Fibroblast of villous mesenchyme (primary cell): ENCODE data around the gene FMNL3. TPM values are rescaled to one million over a fixed set of nuclear protein-coding genes. Genes with fewer than 3 reads are reported as not detected.
A peak's percentile ranks its signal among the peaks of the same experiment; 100 is the strongest.

Experiments
- DNase-seq: peaks from one replicate; pipeline ENCODE4 v3.0.0-alpha.2; 2010; ENCODE audit warnings: low read depth
- H3K4me3 ChIP-seq: 2 replicates; pipeline ENCODE4 v1.5.1; 2011; ENCODE audit warnings: low read depth, mild to moderate bottlenecking, low read length
- CTCF ChIP-seq: IDR thresholded peaks from 2 replicates; pipeline ENCODE4 v1.5.1; 2012; ENCODE audit warnings: low read depth, mild to moderate bottlenecking, low read length; ENCODE audit not compliant: insufficient read depth
- total RNA-seq: library from RNA; depleted of rRNA; stranded (reverse); fragments of >200 nt; gene quantifications from 2 replicates; pipeline ENCODE4 v1.2.3, GENCODE V29; 2012

Gene FMNL3
- total RNA-seq, 1 donor: 22.5 TPM

DNA sequence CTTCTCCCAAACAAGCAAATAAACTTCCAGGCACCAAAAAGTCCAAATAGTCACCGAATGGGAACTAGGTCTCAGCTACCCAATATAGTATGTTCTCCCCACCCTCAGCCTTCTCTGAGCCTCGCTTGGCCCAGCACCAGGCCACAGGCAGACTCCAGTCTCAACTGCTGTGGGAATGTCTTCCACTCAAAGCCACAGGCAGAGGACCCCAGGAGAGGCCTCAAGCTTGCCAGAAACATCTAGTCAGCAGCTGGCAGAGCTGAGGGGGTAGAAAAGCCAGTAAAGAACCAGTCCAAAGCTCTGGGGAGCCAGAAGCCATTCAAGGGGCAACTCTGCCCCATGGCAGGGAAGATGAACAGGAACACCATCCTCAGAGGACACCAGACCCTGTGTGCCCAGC is 41.8 kb downstream of the FMNL3 start:
- no peak overlapping the region for H3K4me3 ChIP-seq
- TF ChIP-seq CTCF: no peak
- no peak for DNase-seq

- DNase-seq: no peak
- H3K4me3 ChIP-seq: no peak overlapping the region
- TF ChIP-seq CTCF: no peak
Observed at GRCh38 chr12:49664591-49665239, 42.5 kb downstream of the FMNL3 start.

GRCh38 chr12:49664167-49664566 is 43.0 kb downstream of the FMNL3 start:
- DNase-seq: no peak
- TF ChIP-seq CTCF: no peak
- no peak overlapping the region for H3K4me3 ChIP-seq

- no peak overlapping the region for H3K4me3 ChIP-seq
- peak; percentile 93 for DNase-seq
- TF ChIP-seq CTCF: no peak
Observed at GRCh38 chr12:49662998-49663843, 44.0 kb downstream of the FMNL3 start.

DNA sequence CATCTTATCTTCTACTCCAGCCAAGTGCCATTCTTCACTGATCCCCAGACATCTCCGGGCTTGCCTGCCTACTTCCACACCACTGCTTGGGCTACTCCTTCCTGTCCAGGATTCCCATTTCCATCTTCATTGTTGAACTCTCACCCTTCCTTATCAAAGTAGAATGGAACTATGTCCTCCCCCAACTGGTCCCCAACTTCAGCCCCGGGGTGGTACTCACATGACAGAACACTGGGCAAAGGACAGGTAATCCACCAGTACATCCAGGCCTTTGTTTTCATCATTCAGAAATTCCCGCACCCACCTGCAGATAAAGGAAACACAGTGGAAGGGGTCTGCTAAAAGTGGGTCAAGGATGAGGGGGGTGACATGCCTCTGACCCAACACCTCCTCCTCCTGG is 45.5 kb downstream of the FMNL3 start:
- no peak overlapping the region for H3K4me3 ChIP-seq
- no peak for DNase-seq
- no peak for TF ChIP-seq CTCF

- no peak overlapping the region for H3K4me3 ChIP-seq
- no peak for TF ChIP-seq CTCF
Observed at GRCh38 chr12:49661191-49661590, 46.0 kb downstream of the FMNL3 start.

DNA sequence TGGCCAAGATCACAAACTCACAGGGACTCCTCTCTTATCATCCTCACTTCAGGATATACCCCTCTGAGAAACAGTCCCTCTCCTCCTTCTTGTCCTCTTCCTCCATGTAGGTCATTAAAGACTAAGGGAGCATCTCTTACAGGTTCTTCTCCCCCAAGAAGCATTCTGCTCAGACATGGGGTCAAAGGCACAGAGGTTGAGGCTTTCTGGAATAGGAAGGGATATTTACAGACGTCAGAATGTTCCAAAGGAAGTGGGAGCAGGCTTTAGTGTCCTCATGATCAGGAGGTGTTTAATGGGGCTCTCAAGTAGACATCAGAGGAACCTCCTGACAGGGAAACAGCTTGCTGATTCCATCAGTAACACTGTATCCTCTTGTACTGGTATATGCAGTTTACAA is 47.5 kb downstream of the FMNL3 start:
- no peak for TF ChIP-seq CTCF
- no peak for DNase-seq

More at GRCh38 chr12:49661191-49661590, 46.0 kb downstream of the FMNL3 start:
- DNase-seq: no peak

More for the DNA sequence above, 47.5 kb downstream of the FMNL3 start:
- H3K4me3 ChIP-seq: no peak overlapping the region
